Fibroblast of lung (primary cell): ENCODE measurements around the gene RPH3AL. TPM values are rescaled to one million over a fixed set of nuclear protein-coding genes. Genes with fewer than 3 reads are reported as not detected.
"Not testable (repeated sequence)": the region's sequence is repeated elsewhere in the genome, so short reads cannot be mapped to it uniquely, and the experiment has no call there.

ENCODE experiments used
- DNase-seq, 2 donors: peaks; one replicate each; pipeline versions ENCODE4 v3.0.0 to v3.0.0-alpha.2; 2010; ENCODE audit warnings: low read depth in 2 of 2
- H2AFZ ChIP-seq: 2 replicates; pipeline ENCODE4 v1.5.1; 2012; ENCODE audit warnings: low read length, control low read depth, inconsistent platforms
- H3K27ac ChIP-seq: 2 replicates; pipeline ENCODE4 v1.5.1; 2011; ENCODE audit warnings: low read length, control low read depth; ENCODE audit not compliant: insufficient read depth
- H3K27me3 ChIP-seq: 2 replicates; pipeline ENCODE4 v1.5.1; 2011; ENCODE audit warnings: mild to moderate bottlenecking, low read length; ENCODE audit not compliant: control insufficient read depth, insufficient read depth
- H3K36me3 ChIP-seq: 2 replicates; pipeline ENCODE4 v1.5.1; 2011; ENCODE audit warnings: low read length; ENCODE audit not compliant: control insufficient read depth, insufficient read depth
- H3K4me1 ChIP-seq: 2 replicates; pipeline ENCODE4 v1.5.1; 2011; ENCODE audit warnings: low read length; ENCODE audit not compliant: control insufficient read depth, insufficient read depth; ENCODE audit errors: extremely low read depth
- H3K4me2 ChIP-seq: 2 replicates; pipeline ENCODE4 v1.5.1; 2011; ENCODE audit warnings: low read length, control low read depth; ENCODE audit not compliant: insufficient read depth; ENCODE audit errors: extremely low read depth
- H3K4me3 ChIP-seq, 4 experiments: fragments of 200-600 bp in 1 of 4; sonication (generic) in 1 of 4; replicated peaks in 1 of 4; 2 replicates each; pipeline ENCODE4 v1.5.1; 2011 to 2016; ENCODE audit warnings: low read length in 4 of 4, low read depth in 3 of 4, mild to moderate bottlenecking in 3 of 4, control low read depth in 2 of 4, inconsistent platforms in 1 of 4, mixed read lengths in 1 of 4; ENCODE audit not compliant: insufficient read depth in 1 of 4; ENCODE audit errors: control extremely low read depth in 1 of 4
- H3K79me2 ChIP-seq: 2 replicates; pipeline ENCODE4 v1.5.1; 2012; ENCODE audit warnings: mild to moderate bottlenecking, low read length, inconsistent platforms; ENCODE audit not compliant: control insufficient read depth, insufficient read depth
- H3K9ac ChIP-seq: 2 replicates; pipeline ENCODE4 v1.5.1; 2011; ENCODE audit warnings: mild to moderate bottlenecking, low read length, control low read depth; ENCODE audit not compliant: insufficient read depth
- H3K9me3 ChIP-seq: 2 replicates; pipeline ENCODE4 v1.5.1; 2012; ENCODE audit warnings: low read depth, low read length; ENCODE audit not compliant: control insufficient read depth, insufficient read depth
- H4K20me1 ChIP-seq: 2 replicates; pipeline ENCODE4 v1.5.1; 2011; ENCODE audit warnings: low read length; ENCODE audit not compliant: control insufficient read depth, insufficient read depth; ENCODE audit errors: extremely low read depth
- EZH2 ChIP-seq: IDR thresholded peaks from 2 replicates; pipeline ENCODE4 v1.5.1; 2012; ENCODE audit warnings: low read length, control low read depth, mild to moderate bottlenecking; ENCODE audit errors: missing control alignments
- polyA plus RNA-seq, 2 donors: library from polyadenylated mRNA; depleted of rRNA in 1 of 2; stranded (reverse) in 1 of 2; unstranded in 1 of 2; fragments of >200 nt; gene quantifications; 2 replicates each; pipeline ENCODE4 v1.2.1, GENCODE V29; 2011 to 2012; ENCODE audit warnings: missing spikeins in 1 of 2
- total RNA-seq: library from RNA; depleted of rRNA; stranded (reverse); fragments of >200 nt; gene quantifications from 2 replicates; pipeline ENCODE4 v1.2.1, GENCODE V29; 2014
- TF ChIP-seq, protein P1 (sequence below), 2 donors: IDR thresholded peaks in 1 of 2; conservative IDR thresholded peaks in 1 of 2; 1 replicate in 1 of 2; 2 replicates in 1 of 2; pipeline ENCODE4 v1.5.1; 2011 to 2012; ENCODE audit warnings: low read length in 2 of 2, control low read depth in 1 of 2, inconsistent platforms in 1 of 2, low read depth in 1 of 2, mild to moderate bottlenecking in 1 of 2

Gene RPH3AL
- total and polyA plus RNA-seq, 2 donors (not counting 1 experiment from before 2014, with no cell fraction given) = 0.49 to 3.0 TPM

GRCh38 chr17:273981-274832, 78.4 kb downstream of the RPH3AL start:
- no peak overlapping the region for H3K4me2 ChIP-seq
- no peak for DNase-seq
- no peak overlapping the region for H3K27ac ChIP-seq
- no peaks in the 10 kb centered on the region for H3K27me3 ChIP-seq
- TF ChIP-seq EZH2 = no peak
- TF ChIP-seq, protein P1, sequence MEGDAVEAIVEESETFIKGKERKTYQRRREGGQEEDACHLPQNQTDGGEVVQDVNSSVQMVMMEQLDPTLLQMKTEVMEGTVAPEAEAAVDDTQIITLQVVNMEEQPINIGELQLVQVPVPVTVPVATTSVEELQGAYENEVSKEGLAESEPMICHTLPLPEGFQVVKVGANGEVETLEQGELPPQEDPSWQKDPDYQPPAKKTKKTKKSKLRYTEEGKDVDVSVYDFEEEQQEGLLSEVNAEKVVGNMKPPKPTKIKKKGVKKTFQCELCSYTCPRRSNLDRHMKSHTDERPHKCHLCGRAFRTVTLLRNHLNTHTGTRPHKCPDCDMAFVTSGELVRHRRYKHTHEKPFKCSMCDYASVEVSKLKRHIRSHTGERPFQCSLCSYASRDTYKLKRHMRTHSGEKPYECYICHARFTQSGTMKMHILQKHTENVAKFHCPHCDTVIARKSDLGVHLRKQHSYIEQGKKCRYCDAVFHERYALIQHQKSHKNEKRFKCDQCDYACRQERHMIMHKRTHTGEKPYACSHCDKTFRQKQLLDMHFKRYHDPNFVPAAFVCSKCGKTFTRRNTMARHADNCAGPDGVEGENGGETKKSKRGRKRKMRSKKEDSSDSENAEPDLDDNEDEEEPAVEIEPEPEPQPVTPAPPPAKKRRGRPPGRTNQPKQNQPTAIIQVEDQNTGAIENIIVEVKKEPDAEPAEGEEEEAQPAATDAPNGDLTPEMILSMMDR (conservative IDR thresholded peaks at IDR 0.05 in 1 of 2, IDR thresholded peaks at IDR 0.05 in 1 of 2; ENCODE audit: low read depth in 1 of 2, low read length in 2 of 2) = no peak
- H4K20me1 ChIP-seq = no peaks in the 10 kb centered on the region
- no peak overlapping the region for H2AFZ ChIP-seq
- H3K36me3 ChIP-seq = no peaks in the 10 kb centered on the region
- H3K9me3 ChIP-seq = no peaks in the 10 kb centered on the region
- H3K4me1 ChIP-seq = no peaks in the 10 kb centered on the region
- H3K79me2 ChIP-seq = no peaks in the 10 kb centered on the region
- no peak overlapping the region for H3K4me3 ChIP-seq
- no peak overlapping the region for H3K9ac ChIP-seq

DNA sequence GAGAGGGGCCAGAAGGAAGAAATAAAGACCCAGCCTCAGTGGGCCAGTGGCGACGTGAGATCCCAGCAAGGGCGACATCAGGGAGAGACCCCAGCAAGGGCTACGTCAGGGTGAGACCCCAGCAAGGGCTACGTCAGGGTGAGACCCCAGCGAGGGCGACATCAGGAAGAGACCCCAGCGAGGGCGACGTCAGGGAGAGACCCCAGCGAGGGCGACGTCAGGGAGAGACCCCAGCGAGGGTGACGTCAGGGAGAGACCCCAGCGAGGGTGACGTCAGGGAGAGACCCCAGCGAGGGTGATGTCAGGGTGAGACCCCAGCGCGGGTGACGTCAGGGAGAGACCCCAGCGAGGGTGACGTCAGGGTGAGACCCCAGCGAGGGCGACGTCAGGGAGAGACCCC, 79.8 kb downstream of the RPH3AL start:
- not testable (repeated sequence) for H2AFZ ChIP-seq, H3K9me3 ChIP-seq, DNase-seq, H3K4me3 ChIP-seq, H4K20me1 ChIP-seq, H3K4me2 ChIP-seq, H3K4me1 ChIP-seq, H3K36me3 ChIP-seq, H3K79me2 ChIP-seq, H3K27ac ChIP-seq, H3K9ac ChIP-seq, H3K27me3 ChIP-seq

DNA sequence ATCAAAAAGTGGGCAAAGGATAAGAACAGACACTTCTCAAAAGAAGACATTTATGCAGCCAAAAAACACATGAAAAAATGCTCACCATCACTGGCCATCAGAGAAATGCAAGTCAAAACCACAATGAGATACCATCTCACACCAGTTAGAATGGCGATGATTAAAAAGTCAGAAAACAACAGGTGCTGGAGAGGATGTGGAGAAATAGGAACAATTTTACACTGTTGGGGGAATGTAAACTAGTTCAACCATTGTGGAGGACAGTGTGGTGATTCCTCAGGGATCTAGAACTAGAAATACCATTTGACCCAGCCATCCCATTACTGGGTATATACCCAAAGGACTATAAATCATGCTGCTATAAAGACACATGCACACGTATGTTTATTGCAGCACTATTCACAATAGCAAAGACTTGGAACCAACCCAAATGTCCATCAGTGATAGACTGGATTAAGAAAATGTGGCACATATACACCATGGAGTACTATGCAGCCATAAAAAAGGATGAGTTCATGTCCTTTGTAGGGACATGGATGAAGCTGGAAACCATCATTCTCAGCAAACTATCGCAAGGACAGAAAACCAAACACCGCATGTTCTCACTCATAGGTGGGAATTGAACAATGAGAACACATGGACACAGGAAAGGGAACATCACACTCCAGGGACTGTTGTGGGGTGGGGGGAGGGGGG, 80.5 kb downstream of the RPH3AL start:
- not testable (repeated sequence) for H3K9ac ChIP-seq, H3K4me3 ChIP-seq, H3K4me1 ChIP-seq, DNase-seq, H3K27me3 ChIP-seq, H3K4me2 ChIP-seq, H3K79me2 ChIP-seq, H3K36me3 ChIP-seq, H3K9me3 ChIP-seq, H2AFZ ChIP-seq, H4K20me1 ChIP-seq, H3K27ac ChIP-seq
